HAP-1 (cell line): ENCODE results near the gene INPP5A.

Experiments
- DNase-seq, 2 experiments: peaks; one replicate each; pipeline ENCODE4 v3.0.0-alpha.2; 2016 to 2020; ENCODE audit warnings: low spot score in 2 of 2
- H3K27me3 ChIP-seq: fragments of 250-450 bp; sonication (Bioruptor Pico); 2 replicates; pipeline ENCODE4 v1.5.1; 2020; ENCODE audit warnings: low read depth, mild to moderate bottlenecking, moderate library complexity
- H3K36me3 ChIP-seq: fragments of 250-450 bp; sonication (Bioruptor Pico); replicated peaks from 2 replicates; pipeline ENCODE4 v1.5.1; 2020; ENCODE audit warnings: mild to moderate bottlenecking
- H3K4me1 ChIP-seq: fragments of 250-450 bp; sonication (Bioruptor Pico); 2 replicates; pipeline ENCODE4 v1.5.1; 2020; ENCODE audit warnings: mild to moderate bottlenecking
- H3K4me3 ChIP-seq: fragments of 250-450 bp; sonication (Bioruptor Pico); 2 replicates; pipeline ENCODE4 v1.5.1; 2020; ENCODE audit warnings: mild to moderate bottlenecking, moderate library complexity
- H3K9me3 ChIP-seq: fragments of 250-450 bp; sonication (Bioruptor Pico); 2 replicates; pipeline ENCODE4 v1.5.1; 2020; ENCODE audit warnings: mild to moderate bottlenecking, moderate library complexity
- in situ Hi-C: fragments of 300-500 bp; cut with MboI; formaldehyde crosslinking; loops from 3 replicates; pipeline ENCODE4 v1.14.3; 2020; ENCODE audit warnings: low sequenced_read_pairs, inconsistent platforms, mixed read lengths

Gene INPP5A

DNA sequence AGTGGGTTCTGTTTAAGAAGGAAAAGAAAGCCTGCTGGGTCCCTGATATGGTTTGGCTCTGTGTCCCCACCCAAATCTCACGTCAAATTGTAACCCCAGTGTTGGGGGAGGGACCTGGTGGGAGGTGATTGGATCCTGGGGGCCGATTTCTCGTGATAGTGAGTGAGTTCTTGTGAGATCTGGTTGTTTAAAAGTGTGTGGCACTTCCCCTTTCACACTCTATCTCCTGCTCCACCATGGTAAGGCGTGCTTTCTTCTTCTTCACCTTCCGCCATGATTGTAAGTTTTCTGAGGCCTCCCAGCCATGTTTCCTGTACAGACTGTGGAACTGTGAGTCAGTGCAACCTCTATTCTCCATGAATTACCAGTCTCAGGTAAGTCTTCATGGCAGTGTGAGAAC is 42.6 kb downstream of the INPP5A start:
- H3K4me3 ChIP-seq, result no peak overlapping the region
- no peaks in the 10 kb centered on the region for H3K9me3 ChIP-seq
- no peaks in the 10 kb centered on the region for H3K36me3 ChIP-seq
- H3K27me3 ChIP-seq, result no peaks in the 10 kb centered on the region
- no peaks in the 10 kb centered on the region for H3K4me1 ChIP-seq
- DNase-seq, result no peak
- in situ Hi-C loops, result no loop called here

DNA sequence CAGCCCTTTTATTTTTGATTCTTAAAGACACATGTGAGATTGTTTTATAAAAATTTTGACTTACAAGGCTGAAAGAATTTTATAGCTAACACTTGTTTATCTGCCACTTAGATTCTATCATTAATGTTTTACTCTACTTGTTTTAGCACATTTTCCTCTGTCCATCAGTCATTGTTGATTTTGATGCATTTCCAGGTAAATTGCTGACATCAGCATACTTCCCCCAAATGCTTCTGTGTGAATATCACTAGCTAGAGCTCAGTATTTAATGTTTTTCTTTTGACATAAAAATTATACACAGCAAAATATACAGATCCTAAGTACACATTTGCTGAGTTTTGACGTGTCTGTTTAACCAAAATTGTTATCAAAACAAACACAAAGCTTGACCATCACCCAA is 43.0 kb downstream of the INPP5A start:
- no peaks in the 10 kb centered on the region for H3K9me3 ChIP-seq
- no peak overlapping the region for H3K4me3 ChIP-seq
- H3K27me3 ChIP-seq, result no peaks in the 10 kb centered on the region
- DNase-seq, result no peak
- H3K4me1 ChIP-seq, result no peaks in the 10 kb centered on the region
- H3K36me3 ChIP-seq, result no peaks in the 10 kb centered on the region
- in situ Hi-C loops, result no loop called here

DNA sequence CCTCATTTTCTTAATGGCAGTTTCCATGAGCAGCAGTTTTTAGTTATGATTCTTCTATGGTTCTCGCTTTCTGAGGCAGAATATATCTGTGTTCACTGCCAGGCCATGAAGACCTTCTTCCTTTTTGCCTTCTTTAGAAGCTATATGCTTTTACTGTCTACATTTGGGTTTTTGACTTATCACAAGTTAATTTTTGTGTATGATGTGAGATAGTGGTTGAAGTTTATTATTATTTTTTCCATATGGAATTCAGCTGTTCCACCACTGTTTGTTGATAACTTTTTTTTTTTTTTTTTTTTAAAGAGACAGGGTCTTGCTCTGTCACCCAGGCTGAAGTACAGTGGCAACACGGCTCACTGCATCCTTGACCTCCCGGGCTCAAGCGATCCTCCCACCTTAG is 44.5 kb downstream of the INPP5A start:
- DNase-seq, result no peak
- Histone ChIP-seq H3K4me1 (no peaks in the 10 kb centered on the region), H3K4me3 (no peak overlapping the region), H3K36me3 (no peaks in the 10 kb centered on the region), H3K9me3 (no peaks in the 10 kb centered on the region), H3K27me3 (no peaks in the 10 kb centered on the region)
- in situ Hi-C loops, result no loop called here

DNA sequence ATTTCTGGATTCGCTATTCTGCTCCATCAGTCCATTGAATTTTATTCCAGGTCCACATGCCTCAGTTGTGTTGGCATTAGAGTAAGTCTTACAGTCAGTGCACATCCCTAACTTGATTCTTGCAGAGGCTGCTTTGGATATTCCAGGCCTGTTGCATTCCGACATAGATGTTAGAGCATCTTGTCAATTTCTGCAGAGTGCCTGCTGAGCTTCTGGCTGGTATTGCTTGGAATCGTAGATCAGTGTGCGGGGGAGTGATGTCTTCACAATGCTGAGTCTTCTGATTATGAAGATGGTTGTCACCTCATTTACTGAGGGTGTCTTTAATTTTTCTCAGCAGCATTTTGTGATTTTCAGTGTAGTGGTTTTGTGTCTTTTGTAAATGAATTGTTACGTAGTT is 45.2 kb downstream of the INPP5A start:
- no peak for DNase-seq
- Histone ChIP-seq H3K9me3 (no peaks in the 10 kb centered on the region), H3K27me3 (no peaks in the 10 kb centered on the region), H3K36me3 (no peaks in the 10 kb centered on the region), H3K4me1 (no peaks in the 10 kb centered on the region), H3K4me3 (no peak overlapping the region)
- in situ Hi-C loops, result no loop called here

DNA sequence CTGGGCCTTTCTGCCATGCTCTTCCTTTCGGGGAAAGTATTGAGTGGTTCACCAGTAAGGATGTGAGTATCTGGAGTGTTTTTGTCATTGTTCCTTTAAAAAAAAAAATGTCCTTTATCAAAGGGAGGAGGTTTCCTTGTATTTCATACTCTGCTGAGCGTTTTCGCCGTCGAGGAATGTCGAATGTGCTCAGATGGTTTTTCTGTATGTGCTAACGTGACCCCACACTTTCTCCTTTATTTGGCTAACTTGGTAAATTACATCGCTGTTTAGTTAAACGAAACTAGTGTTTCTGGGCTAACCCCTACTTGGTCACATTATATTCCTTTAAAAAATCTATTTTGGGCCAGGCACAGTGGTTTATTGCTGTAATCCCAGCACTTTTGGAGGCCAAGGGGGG is 45.9 kb downstream of the INPP5A start:
- DNase-seq, result no peak
- in situ Hi-C loops, result no loop called here
- H3K27me3 ChIP-seq, result no peaks in the 10 kb centered on the region
- H3K9me3 ChIP-seq, result no peaks in the 10 kb centered on the region
- no peaks in the 10 kb centered on the region for H3K4me1 ChIP-seq
- no peak overlapping the region for H3K4me3 ChIP-seq
- no peaks in the 10 kb centered on the region for H3K36me3 ChIP-seq

DNA sequence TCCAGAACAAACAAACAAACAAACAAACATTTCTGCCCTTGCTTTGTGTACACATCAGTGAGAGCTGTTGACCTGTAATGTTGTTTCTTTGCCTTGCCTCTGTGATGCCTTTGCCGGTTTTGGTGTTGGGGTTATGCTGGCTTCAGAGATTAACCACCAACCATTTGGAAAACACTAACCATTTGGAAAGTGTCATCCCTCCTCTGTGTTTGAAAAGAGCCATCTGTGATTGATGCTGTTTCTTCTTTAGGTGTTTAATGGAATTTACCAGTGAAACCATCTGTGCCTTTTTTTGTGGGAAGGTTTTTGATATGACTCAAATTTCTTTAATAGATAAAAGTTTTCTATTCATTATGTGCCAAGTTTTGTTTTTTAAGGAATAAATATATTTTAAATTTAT is 46.5 kb downstream of the INPP5A start:
- Histone ChIP-seq H3K27me3 (no peaks in the 10 kb centered on the region), H3K4me3 (no peak overlapping the region), H3K36me3 (no peaks in the 10 kb centered on the region), H3K4me1 (no peaks in the 10 kb centered on the region), H3K9me3 (no peaks in the 10 kb centered on the region)
- in situ Hi-C loops, result no loop called here
- no peak for DNase-seq

DNA sequence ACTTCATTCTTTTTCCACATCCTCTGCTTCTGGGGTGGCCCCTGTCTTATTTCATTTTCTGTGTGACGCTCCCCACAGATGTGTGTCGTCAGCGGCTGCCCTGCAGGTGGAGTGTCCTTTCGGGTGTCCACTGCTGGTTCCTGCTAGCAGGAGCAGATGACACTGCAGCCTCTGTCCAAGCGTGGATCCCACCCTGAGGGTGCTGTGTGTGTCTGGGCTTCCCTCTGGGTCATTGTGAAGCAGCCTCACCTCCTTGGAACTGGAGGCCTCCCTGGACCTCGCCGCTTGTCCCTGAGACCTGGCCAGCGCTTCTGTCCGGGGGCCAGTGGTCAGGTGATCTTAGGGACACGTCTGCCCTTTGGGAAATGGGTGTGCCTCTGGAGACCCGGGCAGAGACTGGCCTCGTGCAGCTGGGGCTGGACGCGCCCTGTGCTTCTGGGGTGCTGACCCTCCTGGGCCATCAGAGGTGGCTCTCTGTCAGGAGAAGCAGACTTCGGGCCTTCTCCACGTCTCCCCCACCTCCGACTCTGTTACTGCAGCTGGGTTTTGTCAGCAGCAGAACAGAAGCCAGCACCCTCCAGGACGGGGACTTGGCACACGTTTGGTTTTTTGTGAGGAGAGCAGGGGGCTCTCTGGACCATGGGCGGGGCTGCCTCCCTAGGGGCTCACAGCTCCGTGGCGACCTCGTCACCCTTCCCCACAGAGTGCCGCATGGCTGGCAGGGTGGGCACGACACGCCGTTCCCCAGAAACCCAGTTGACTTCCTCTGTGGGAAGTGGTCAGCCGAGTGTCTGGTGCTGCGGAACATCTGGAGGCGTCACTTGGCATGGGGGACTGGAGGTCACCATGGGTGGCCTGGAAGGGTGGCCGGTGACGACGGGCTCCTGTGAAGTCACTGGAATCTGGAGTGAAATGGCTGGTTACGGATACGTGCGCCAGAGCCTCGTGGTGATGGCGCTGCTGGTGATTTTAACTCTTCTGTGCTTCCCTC is 48.4 kb downstream of the INPP5A start:
- H3K27me3 ChIP-seq, result no peaks in the 10 kb centered on the region
- peaks cover 3% of the 10 kb centered on the region for H3K4me1 ChIP-seq
- no peak for DNase-seq
- no peaks in the 10 kb centered on the region for H3K36me3 ChIP-seq
- in situ Hi-C loops, result no loop called here
- H3K4me3 ChIP-seq, result no peak overlapping the region
- H3K9me3 ChIP-seq, result no peaks in the 10 kb centered on the region

DNA sequence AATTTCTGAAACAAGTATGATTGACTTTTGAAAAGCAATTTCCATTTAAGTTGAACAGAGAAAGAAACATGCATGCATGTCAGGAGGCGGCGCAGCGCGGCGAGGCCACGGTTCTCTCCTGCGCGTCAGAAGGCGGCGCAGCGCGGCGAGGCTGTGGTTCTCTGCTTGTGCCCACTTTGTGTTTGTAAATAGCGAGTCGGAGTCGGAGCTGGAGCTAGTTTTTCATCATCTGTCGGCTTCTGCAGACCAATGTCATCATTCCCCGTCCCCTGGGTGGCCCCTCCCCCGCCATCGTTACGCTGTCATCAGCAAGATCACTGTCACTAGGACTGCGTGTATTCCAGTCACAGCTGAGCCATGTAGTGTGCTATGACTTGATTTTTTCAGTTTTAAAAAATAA is 49.2 kb downstream of the INPP5A start:
- in situ Hi-C loops, result no loop called here
- Histone ChIP-seq H3K4me3 (no peak overlapping the region), H3K4me1 (peaks cover 8% of the 10 kb centered on the region), H3K36me3 (no peaks in the 10 kb centered on the region), H3K9me3 (no peaks in the 10 kb centered on the region), H3K27me3 (no peaks in the 10 kb centered on the region)
- DNase-seq, result no peak

DNA sequence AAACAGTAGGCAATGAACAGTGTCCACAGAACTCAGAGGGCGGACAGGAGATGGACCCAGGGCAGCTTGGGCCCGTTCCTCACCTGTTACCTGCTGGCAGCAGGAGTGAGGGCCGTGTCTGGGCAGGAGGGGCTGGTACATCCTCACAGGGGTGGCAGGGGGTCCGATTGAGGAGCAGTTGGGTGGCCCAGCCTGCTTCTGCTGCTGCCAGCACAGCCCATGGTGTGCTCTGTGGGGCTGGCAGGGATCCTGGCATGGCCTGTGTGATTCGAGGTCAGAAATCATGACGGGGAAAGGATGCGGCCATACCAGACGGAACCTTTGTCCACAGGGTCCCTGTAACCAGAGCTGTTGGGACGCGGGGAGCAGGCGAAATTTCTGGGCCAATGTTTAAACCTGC is 49.6 kb downstream of the INPP5A start:
- Histone ChIP-seq H3K9me3 (no peaks in the 10 kb centered on the region), H3K4me1 (peaks cover 8% of the 10 kb centered on the region), H3K36me3 (no peaks in the 10 kb centered on the region), H3K27me3 (no peaks in the 10 kb centered on the region), H3K4me3 (no peak overlapping the region)
- DNase-seq, result no peak
- in situ Hi-C loops, result no loop called here

DNA sequence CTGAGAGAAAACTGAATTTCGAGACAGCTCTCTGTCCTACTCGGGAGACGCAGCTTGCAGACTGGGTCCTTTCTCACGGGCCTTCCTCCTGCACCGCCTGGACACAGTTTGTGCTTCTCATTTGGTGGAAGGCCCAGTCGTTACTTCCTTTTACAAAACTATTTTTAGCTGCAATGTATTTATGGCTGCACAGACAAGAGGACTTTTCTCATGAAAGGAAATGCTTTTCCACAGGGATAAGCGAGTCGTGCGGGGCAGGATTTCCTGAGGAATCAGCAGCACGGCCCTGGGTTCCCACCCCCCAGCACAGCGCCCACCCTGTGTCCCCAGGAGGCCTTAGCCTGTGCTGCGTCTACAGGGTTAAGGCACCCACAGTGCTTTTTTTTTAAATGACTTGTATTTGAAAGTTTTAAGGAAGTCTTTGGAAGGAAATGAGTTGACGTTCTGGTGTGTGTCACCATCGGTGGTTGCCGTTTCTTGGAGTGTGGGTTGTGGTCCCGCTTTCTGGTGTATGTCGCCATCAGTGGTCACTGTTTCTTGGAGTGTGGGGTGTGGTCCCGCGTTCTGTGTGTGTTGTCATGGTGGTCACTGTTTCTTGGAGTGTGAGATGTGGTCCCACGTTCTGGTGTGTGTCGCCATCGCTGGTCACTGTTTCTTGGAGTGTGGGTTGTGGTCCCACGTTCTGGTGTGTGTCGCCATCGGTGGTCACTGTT is 50.9 kb downstream of the INPP5A start:
- no peak for DNase-seq
- Histone ChIP-seq H3K4me3 (no peak overlapping the region), H3K4me1 (peaks cover 8% of the 10 kb centered on the region), H3K36me3 (no peaks in the 10 kb centered on the region), H3K9me3 (no peaks in the 10 kb centered on the region), H3K27me3 (no peaks in the 10 kb centered on the region)
- in situ Hi-C loops, result no loop called here

DNA sequence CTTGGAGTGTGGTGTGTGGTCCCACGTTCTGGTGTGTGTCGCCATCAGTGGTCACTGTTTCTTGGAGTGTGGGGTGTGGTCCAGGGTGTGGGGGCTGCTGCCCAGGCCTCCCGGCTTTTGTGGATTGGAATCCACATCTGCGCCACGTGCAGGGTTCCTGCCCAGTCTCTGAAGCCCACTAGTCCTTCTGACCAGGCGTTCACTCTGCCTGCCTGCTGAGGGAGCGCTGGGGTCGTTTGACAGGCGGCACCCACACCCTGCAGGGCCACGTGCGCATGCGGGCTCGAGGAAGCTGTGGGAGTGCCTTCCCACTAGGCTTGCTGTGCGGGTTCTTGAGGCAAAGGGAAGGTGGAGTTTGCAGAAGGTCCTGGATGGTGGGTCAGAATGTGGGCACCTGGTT is 51.4 kb downstream of the INPP5A start:
- in situ Hi-C loops, result no loop called here
- no peaks in the 10 kb centered on the region for H3K36me3 ChIP-seq
- H3K4me3 ChIP-seq, result no peak overlapping the region
- H3K9me3 ChIP-seq, result no peaks in the 10 kb centered on the region
- DNase-seq, result no peak
- H3K27me3 ChIP-seq, result no peaks in the 10 kb centered on the region
- H3K4me1 ChIP-seq, result peaks cover 8% of the 10 kb centered on the region

DNA sequence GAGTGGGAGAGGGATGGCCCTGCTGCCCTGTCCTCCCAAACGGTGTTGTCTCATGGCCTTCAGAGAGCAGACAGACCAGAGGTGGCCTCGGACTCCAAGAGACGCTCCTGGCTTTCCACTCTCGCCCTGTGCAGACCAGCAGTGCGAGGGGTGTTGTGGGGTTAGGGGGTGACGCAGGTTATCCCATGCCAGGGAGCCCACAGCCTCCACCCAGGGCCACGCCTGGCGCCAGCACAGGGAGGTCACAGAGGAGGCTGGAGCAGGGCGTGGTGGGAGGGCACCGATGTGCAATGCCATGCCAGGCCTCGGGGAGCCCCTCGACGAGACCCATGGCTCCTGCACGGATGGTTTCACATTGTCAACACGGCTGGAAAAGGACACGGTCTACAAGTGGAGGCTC is 52.1 kb downstream of the INPP5A start:
- in situ Hi-C loops, result no loop called here
- no peak for DNase-seq
- H3K27me3 ChIP-seq, result no peaks in the 10 kb centered on the region
- H3K9me3 ChIP-seq, result no peaks in the 10 kb centered on the region
- H3K36me3 ChIP-seq, result no peaks in the 10 kb centered on the region
- H3K4me3 ChIP-seq, result no peak overlapping the region
- peaks cover 8% of the 10 kb centered on the region for H3K4me1 ChIP-seq

DNA sequence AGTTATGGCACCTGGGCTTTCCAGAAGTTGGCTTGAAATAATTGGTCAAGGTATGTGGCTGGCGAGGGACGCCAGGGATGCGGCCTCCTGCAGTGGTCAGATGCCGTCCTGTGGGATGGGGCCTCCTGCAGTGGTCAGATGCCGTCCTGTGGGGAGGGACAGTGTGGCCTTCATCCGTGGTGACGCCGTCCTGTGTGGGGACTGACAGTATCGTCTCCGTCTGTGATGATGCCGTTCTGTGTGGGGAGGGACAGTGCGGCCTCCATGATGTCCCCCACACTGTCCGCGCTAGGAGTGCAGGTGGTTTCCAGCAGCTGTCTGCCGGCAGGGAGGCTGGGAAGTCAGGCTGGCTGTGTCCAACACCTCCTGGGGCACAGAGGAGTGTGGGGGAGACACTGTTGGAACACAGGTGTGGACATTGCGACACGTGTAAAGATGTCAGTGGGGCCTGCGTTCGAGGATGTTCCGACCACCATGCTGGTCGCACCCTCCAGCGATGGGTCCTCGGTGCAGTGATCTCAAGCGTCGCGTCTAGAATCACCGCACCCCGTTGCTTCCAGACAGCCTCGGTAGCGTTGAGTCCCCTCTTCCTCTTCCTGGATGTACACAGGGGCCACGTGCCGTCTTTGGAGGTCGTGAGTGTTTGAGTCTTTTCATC is 52.6 kb downstream of the INPP5A start:
- no peaks in the 10 kb centered on the region for H3K36me3 ChIP-seq
- H3K4me1 ChIP-seq, result peaks cover 8% of the 10 kb centered on the region
- H3K27me3 ChIP-seq, result no peaks in the 10 kb centered on the region
- DNase-seq, result no peak
- in situ Hi-C loops, result no loop called here
- no peaks in the 10 kb centered on the region for H3K9me3 ChIP-seq
- no peak overlapping the region for H3K4me3 ChIP-seq

DNA sequence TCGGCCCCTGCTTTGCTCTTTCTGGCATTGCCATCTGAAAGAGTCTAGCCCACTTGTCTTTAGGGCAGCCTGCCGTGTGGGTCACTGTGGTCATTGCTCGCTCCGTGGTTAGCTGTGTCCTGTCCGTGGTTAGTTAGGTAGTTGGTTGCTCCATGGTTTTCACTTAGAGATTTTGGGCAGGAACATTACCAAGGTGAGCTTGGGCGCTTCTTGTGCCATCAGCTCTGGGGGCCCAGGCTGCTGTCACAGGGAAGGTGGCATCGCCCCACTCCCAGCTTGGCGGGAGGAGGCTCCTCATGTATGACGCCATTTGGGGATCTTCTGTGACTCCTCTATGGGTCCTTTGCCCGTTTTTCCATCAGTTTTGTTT is 53.1 kb downstream of the INPP5A start:
- no peak for DNase-seq
- in situ Hi-C loops, result no loop called here
- Histone ChIP-seq H3K4me1 (peaks cover 8% of the 10 kb centered on the region), H3K36me3 (no peaks in the 10 kb centered on the region), H3K27me3 (no peaks in the 10 kb centered on the region), H3K4me3 (no peak overlapping the region), H3K9me3 (no peaks in the 10 kb centered on the region)
